Keratinocyte (primary cell): Measurements from ENCODE around the gene NDRG3. TPM values are rescaled to one million over a fixed set of nuclear protein-coding genes. Genes with fewer than 3 reads are reported as not detected.

ENCODE experiments used
- DNase-seq: peaks from one replicate; pipeline ENCODE4 v3.0.0-alpha.2; 2011; ENCODE audit warnings: low read depth, missing footprints, low spot score
- FAIRE-seq: peaks from 2 replicates; lab custom pipeline; 2011; peaks lifted over from hg19 to GRCh38; lab: Jason Lieb, UNC
- H2AFZ ChIP-seq: 2 replicates; pipeline ENCODE4 v1.6.0; 2012; ENCODE audit warnings: low read length, control low read depth, inconsistent platforms; ENCODE audit not compliant: control insufficient read depth
- H3K27ac ChIP-seq: 2 replicates; pipeline ENCODE4 v1.5.1; 2011; ENCODE audit warnings: low read length; ENCODE audit not compliant: control insufficient read depth, insufficient read depth
- H3K27me3 ChIP-seq: 3 replicates; pipeline ENCODE4 v1.6.0; 2011; ENCODE audit warnings: low read length; ENCODE audit not compliant: control insufficient read depth, insufficient read depth; ENCODE audit errors: extremely low read depth
- H3K36me3 ChIP-seq, 2 experiments: 2 replicates in 1 of 2; 3 replicates in 1 of 2; pipeline ENCODE4 v1.5.1; 2011; ENCODE audit warnings: low read length in 2 of 2, mild to moderate bottlenecking in 1 of 2; ENCODE audit not compliant: control insufficient read depth in 2 of 2, insufficient read depth in 2 of 2; ENCODE audit errors: extremely low read depth in 1 of 2
- H3K4me1 ChIP-seq: 3 replicates; pipeline ENCODE4 v1.5.1; 2011; ENCODE audit warnings: low read length; ENCODE audit not compliant: control insufficient read depth, insufficient read depth; ENCODE audit errors: extremely low read depth
- H3K4me2 ChIP-seq: 3 replicates; pipeline ENCODE4 v1.6.0; 2011; ENCODE audit warnings: low read depth, low read length; ENCODE audit not compliant: control insufficient read depth, insufficient read depth; ENCODE audit errors: extremely low read depth
- H3K4me3 ChIP-seq, 3 experiments: fragments of 200-600 bp in 1 of 3; sonication (generic) in 1 of 3; 2 replicates in 2 of 3; 3 replicates in 1 of 3; pipeline ENCODE4 v1.5.1; 2011 to 2016; ENCODE audit warnings: low read length in 3 of 3, mild to moderate bottlenecking in 3 of 3, control low read depth in 2 of 3, inconsistent platforms in 1 of 3, low read depth in 1 of 3, mixed read lengths in 1 of 3, mixed run types in 1 of 3, moderate library complexity in 1 of 3; ENCODE audit not compliant: control insufficient read depth in 2 of 3, insufficient read depth in 2 of 3; ENCODE audit errors: extremely low read depth in 1 of 3
- H3K79me2 ChIP-seq: 2 replicates; pipeline ENCODE4 v1.6.0; 2012; ENCODE audit warnings: low read length; ENCODE audit not compliant: control insufficient read depth, insufficient read depth
- H3K9ac ChIP-seq: 3 replicates; pipeline ENCODE4 v1.6.0; 2011; ENCODE audit warnings: low read length; ENCODE audit not compliant: control insufficient read depth, insufficient read depth; ENCODE audit errors: extremely low read depth
- H3K9me1 ChIP-seq: 3 replicates; pipeline ENCODE4 v1.6.0; 2011; ENCODE audit warnings: low read length; ENCODE audit not compliant: control insufficient read depth, insufficient read depth; ENCODE audit errors: extremely low read depth
- H3K9me3 ChIP-seq: 2 replicates; pipeline ENCODE4 v1.5.1; 2012; ENCODE audit warnings: low read depth, low read length; ENCODE audit not compliant: control insufficient read depth
- H4K20me1 ChIP-seq: 3 replicates; pipeline ENCODE4 v1.6.0; 2011; ENCODE audit warnings: low read length; ENCODE audit not compliant: control insufficient read depth, insufficient read depth; ENCODE audit errors: extremely low read depth
- EZH2 ChIP-seq: IDR thresholded peaks from one replicate; pipeline ENCODE4 v1.6.1; 2012; ENCODE audit warnings: inconsistent platforms, mild to moderate bottlenecking, low read length, moderate library complexity
- dilution Hi-C: fragments of 300-500 bp; cut with MboI; formaldehyde crosslinking; loops from one replicate; pipeline ENCODE4 v1.7.0; 2020; ENCODE audit warnings: low sequenced_read_pairs; ENCODE audit not compliant: extremely low pct_ligation_motif_present
- polyA plus RNA-seq, 5 experiments: library from polyadenylated mRNA; depleted of rRNA in 3 of 5; stranded (reverse) in 3 of 5; stranded (forward) in 1 of 5; unstranded in 1 of 5; fragments of >200 nt; gene quantifications; 1 replicate in 1 of 5; 2 replicates in 3 of 5; 3 replicates in 1 of 5; pipeline versions ENCODE4 v1.2.1 to v1.2.3, GENCODE V29; 2011 to 2012; ENCODE audit warnings: missing spikeins in 2 of 5, low read depth in 1 of 5, low replicate concordance in 1 of 5
- TF ChIP-seq, protein P1 (sequence below), 3 experiments: IDR thresholded peaks in 1 of 3; conservative IDR thresholded peaks in 1 of 3; optimal IDR thresholded peaks in 1 of 3; 2 replicates in 2 of 3; 3 replicates in 1 of 3; pipeline versions ENCODE3 to v1.5.1; 2011; ENCODE audit warnings: low read length in 3 of 3, mild to moderate bottlenecking in 3 of 3, moderate library complexity in 2 of 3, control low read depth in 1 of 3, inconsistent platforms in 1 of 3; ENCODE audit not compliant: insufficient read depth in 2 of 3; ENCODE audit errors: extremely low read depth in 1 of 3

Gene NDRG3
- polyA plus RNA-seq, 1 donor (not counting 4 experiments of a cell fraction or from before 2014, with no cell fraction given) = 44.1 TPM

DNA sequence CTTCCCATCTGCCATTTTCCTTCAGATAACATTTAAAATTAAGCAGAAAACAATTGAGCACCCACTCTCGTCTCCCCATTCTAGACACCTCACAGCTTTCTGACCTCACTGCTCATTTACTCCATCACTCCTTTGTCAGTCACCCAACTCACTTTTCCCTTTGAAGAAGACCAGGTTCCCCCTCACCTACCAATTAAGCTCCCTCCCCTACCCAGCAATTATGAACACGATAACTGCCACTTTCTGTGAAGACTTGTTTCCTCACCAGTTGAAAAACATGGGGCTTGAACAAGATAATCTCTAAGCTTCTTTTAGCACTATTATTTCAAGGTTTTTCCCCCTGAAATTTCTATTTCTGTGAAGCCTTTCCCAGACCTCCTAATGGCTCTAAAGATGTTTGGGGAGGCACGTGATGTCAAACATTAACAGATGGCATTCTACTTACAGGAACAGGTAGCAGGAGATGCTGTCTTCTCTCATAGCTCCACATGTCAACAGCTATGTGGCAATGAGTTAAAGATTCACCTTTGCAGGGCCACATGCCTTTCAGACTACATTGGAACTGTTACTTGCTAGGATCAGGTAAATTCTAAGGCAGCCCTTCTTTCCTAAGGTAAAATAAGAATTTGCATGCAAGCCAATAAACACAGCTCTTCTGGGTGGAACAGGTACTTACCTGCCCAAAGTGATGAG, 75.1 kb downstream of the NDRG3 start:
- peaks cover 0 to 6% of the 10 kb centered on the region in 2 experiments for H3K36me3 ChIP-seq
- dilution Hi-C loops = no loop called here
- no peak overlapping the region for H3K9ac ChIP-seq
- H3K27me3 ChIP-seq = no peaks in the 10 kb centered on the region
- no peaks in the 10 kb centered on the region for H4K20me1 ChIP-seq
- H3K4me2 ChIP-seq = no peak overlapping the region
- TF ChIP-seq, protein P1, sequence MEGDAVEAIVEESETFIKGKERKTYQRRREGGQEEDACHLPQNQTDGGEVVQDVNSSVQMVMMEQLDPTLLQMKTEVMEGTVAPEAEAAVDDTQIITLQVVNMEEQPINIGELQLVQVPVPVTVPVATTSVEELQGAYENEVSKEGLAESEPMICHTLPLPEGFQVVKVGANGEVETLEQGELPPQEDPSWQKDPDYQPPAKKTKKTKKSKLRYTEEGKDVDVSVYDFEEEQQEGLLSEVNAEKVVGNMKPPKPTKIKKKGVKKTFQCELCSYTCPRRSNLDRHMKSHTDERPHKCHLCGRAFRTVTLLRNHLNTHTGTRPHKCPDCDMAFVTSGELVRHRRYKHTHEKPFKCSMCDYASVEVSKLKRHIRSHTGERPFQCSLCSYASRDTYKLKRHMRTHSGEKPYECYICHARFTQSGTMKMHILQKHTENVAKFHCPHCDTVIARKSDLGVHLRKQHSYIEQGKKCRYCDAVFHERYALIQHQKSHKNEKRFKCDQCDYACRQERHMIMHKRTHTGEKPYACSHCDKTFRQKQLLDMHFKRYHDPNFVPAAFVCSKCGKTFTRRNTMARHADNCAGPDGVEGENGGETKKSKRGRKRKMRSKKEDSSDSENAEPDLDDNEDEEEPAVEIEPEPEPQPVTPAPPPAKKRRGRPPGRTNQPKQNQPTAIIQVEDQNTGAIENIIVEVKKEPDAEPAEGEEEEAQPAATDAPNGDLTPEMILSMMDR (optimal IDR thresholded peaks at IDR 0.05 in 1 of 3, IDR thresholded peaks at IDR 0.05 in 1 of 3, conservative IDR thresholded peaks at IDR 0.05 in 1 of 3; ENCODE audit: extremely low read depth in 1 of 3, insufficient read depth in 2 of 3, low read length in 3 of 3) = no peak
- TF ChIP-seq EZH2 = no peak
- H3K9me1 ChIP-seq = no peaks in the 10 kb centered on the region
- no peaks in the 10 kb centered on the region for H3K9me3 ChIP-seq
- no peaks in the 10 kb centered on the region for H3K4me1 ChIP-seq
- no peak overlapping the region for H2AFZ ChIP-seq
- no peak for DNase-seq
- H3K79me2 ChIP-seq = no peaks in the 10 kb centered on the region
- no peak overlapping the region for H3K27ac ChIP-seq
- FAIRE-seq = no peak
- no peak overlapping the region for H3K4me3 ChIP-seq

DNA sequence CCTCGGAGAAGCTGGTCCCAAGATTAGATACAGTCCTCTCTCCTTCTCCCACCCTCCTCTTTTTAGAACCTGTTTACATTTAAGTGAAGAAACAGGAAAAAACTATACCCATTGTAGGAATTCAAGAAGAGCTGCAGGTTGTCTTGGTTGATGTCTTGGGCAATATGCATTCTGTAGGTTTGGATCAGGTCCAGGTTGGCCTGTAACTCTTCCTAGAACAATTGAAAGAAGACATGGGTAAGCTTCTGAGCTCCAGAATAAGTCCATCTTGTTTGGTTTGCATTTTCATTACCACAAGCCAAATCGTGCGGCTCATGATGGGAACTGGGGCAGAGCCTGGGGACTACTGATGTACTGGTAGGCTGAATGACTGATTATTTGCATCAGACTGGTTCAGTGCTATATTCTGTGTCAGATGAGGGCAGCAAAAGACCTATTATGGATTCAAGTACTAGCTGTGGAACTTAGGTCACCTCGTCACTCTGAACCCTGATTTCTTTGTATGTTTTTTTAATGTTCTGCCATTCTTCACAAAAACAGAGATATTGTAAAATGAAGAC, 79.6 kb downstream of the NDRG3 start:
- H3K36me3 ChIP-seq = peaks cover 0 to 10% of the 10 kb centered on the region in 2 experiments
- dilution Hi-C loops = no loop called here

More for the DNA sequence above, 79.6 kb downstream of the NDRG3 start:
- no peak for DNase-seq
- H3K4me3 ChIP-seq = no peak overlapping the region
- no peaks in the 10 kb centered on the region for H3K4me1 ChIP-seq
- H2AFZ ChIP-seq = no peak overlapping the region
- TF ChIP-seq EZH2 = no peak
- TF ChIP-seq, protein P1 (optimal IDR thresholded peaks at IDR 0.05 in 1 of 3, IDR thresholded peaks at IDR 0.05 in 1 of 3, conservative IDR thresholded peaks at IDR 0.05 in 1 of 3; ENCODE audit: extremely low read depth in 1 of 3, insufficient read depth in 2 of 3, low read length in 3 of 3) = no peak
- H3K4me2 ChIP-seq = no peak overlapping the region
- no peaks in the 10 kb centered on the region for H3K9me3 ChIP-seq
- H4K20me1 ChIP-seq = no peaks in the 10 kb centered on the region
- H3K27ac ChIP-seq = no peak overlapping the region
- no peak overlapping the region for H3K9ac ChIP-seq
- FAIRE-seq = no peak
- no peaks in the 10 kb centered on the region for H3K27me3 ChIP-seq
- H3K9me1 ChIP-seq = no peaks in the 10 kb centered on the region
- H3K79me2 ChIP-seq = no peaks in the 10 kb centered on the region
